HepG2 (cell line): ENCODE results near the gene ALDH4A1. TPM values are rescaled to one million over a fixed set of nuclear protein-coding genes. Genes with fewer than 3 reads are reported as not detected.

ENCODE experiments used
- ATAC-seq: fragments of 200-7000 bp; cut with Tn5 transposase; 3 replicates; pipeline ENCODE4 v1.9.1; 2020; ENCODE audit warnings: mild to moderate bottlenecking, moderate library complexity
- BruUV-seq: library from RNA; stranded (reverse); fragments of 400-500 nt; replicated peaks from 2 replicates; lab custom pipeline; 2021; lab: Mats Ljungman, UMichigan
- CTCF ChIA-PET: fragments of 300-600 bp; formaldehyde crosslinking; extraction: SDS; loops from one replicate; lab custom pipeline; 2021; ENCODE audit warnings: low total read pairs, inconsistent platforms, low intra/inter-chr PET ratio; lab: Yijun Ruan, JAX
- POLR2A ChIA-PET: fragments of 350-600 bp; sonication (Branson Sonifier 250); formaldehyde crosslinking; loops from one replicate; lab custom pipeline; 2020; ENCODE audit warnings: antibody characterized with exemption, inconsistent platforms; lab: Yijun Ruan, JAX
- DNase-seq: peaks from one replicate; pipeline ENCODE4 v3.0.0-alpha.2; 2015; ENCODE audit warnings: low spot score
- FAIRE-seq: peaks from 3 replicates; lab custom pipeline; 2011; peaks lifted over from hg19 to GRCh38; lab: Jason Lieb, UNC
- H2AFZ ChIP-seq: one replicate; pipeline ENCODE4 v1.6.1; 2011; ENCODE audit warnings: low read length, inconsistent platforms
- H3K27ac ChIP-seq: fragments of 300-600 bp; 3 replicates; pipeline ENCODE4 v1.8.0; 2011; ENCODE audit warnings: mixed run types, mild to moderate bottlenecking, mixed read lengths, low read length, inconsistent platforms; ENCODE audit not compliant: insufficient read depth; ENCODE audit errors: extremely low read length
- H3K27me3 ChIP-seq, 2 experiments: fragments of 200-600 bp in 1 of 2; 2 replicates in 1 of 2; 3 replicates in 1 of 2; pipeline versions ENCODE4 v1.6.0 to v1.8.0; 2011; ENCODE audit warnings: low read length in 2 of 2, mild to moderate bottlenecking in 2 of 2, moderate library complexity in 2 of 2, inconsistent platforms in 1 of 2; ENCODE audit not compliant: insufficient read depth in 2 of 2, control insufficient read depth in 1 of 2
- H3K36me3 ChIP-seq, 2 experiments: fragments of 200-600 bp in 1 of 2; replicated peaks in 1 of 2; 2 replicates in 1 of 2; 3 replicates in 1 of 2; pipeline versions ENCODE4 v1.5.1 to v1.8.0; 2011; ENCODE audit warnings: low read length in 2 of 2, inconsistent platforms in 1 of 2; ENCODE audit not compliant: insufficient read depth in 2 of 2, control insufficient read depth in 1 of 2
- H3K4me1 ChIP-seq: 2 replicates; pipeline ENCODE4 v1.5.1; 2012; ENCODE audit warnings: low read length, inconsistent platforms; ENCODE audit not compliant: insufficient read depth
- H3K4me2 ChIP-seq: 2 replicates; pipeline ENCODE4 v1.6.0; 2011; ENCODE audit warnings: low read depth, low read length, inconsistent platforms
- H3K4me3 ChIP-seq, 3 experiments: fragments of 200-600 bp in 1 of 3; sonication (generic), shearing (Covaris generic) in 1 of 3; replicated peaks in 1 of 3; 2 replicates each; pipeline ENCODE4 v1.5.1; 2011 to 2016; ENCODE audit warnings: low read length in 3 of 3, inconsistent platforms in 2 of 3, low read depth in 2 of 3, mild to moderate bottlenecking in 2 of 3, control low read depth in 1 of 3, mixed read lengths in 1 of 3; ENCODE audit not compliant: insufficient read depth in 1 of 3
- H3K79me2 ChIP-seq: one replicate; pipeline ENCODE4 v1.6.1; 2011; ENCODE audit warnings: low read length, inconsistent platforms; ENCODE audit not compliant: insufficient read depth
- H3K9ac ChIP-seq: 2 replicates; pipeline ENCODE4 v1.6.0; 2011; ENCODE audit warnings: mild to moderate bottlenecking, low read depth, low read length, inconsistent platforms; ENCODE audit not compliant: insufficient read depth
- H3K9me3 ChIP-seq: 2 replicates; pipeline ENCODE4 v1.5.1; 2012; ENCODE audit warnings: mild to moderate bottlenecking, low read length
- H4K20me1 ChIP-seq: 2 replicates; pipeline ENCODE4 v1.6.0; 2011; ENCODE audit warnings: inconsistent platforms, mild to moderate bottlenecking, low read length, moderate library complexity; ENCODE audit not compliant: insufficient read depth
- ATF7 ChIP-seq, 2 experiments: fragments of 450-650 bp in 1 of 2; sonication (generic) in 1 of 2; formaldehyde crosslinking in 1 of 2; IDR thresholded peaks; 2 replicates each; pipeline versions ENCODE4 v1.4.0 to v1.6.1; 2016 to 2020; ENCODE audit warnings: antibody characterized with exemption in 1 of 2, mild to moderate bottlenecking in 1 of 2, missing genetic modification reagents in 1 of 2
- CEBPB ChIP-seq: IDR thresholded peaks from 2 replicates; pipeline ENCODE4 v1.6.1; 2011; ENCODE audit warnings: low read depth, low read length, improper control_type of control experiment, borderline replicate concordance
- CEBPG ChIP-seq: IDR thresholded peaks from 2 replicates; pipeline ENCODE4 v1.6.1; 2016
- HNF4A ChIP-seq: sonication (generic); formaldehyde crosslinking; IDR thresholded peaks from 2 replicates; pipeline ENCODE4 v1.4.0; 2020; ENCODE audit warnings: missing genetic modification reagents
- MZF1 ChIP-seq: sonication (generic); formaldehyde crosslinking; IDR thresholded peaks from 2 replicates; pipeline ENCODE4 v1.8.1; 2023; ENCODE audit warnings: mild to moderate bottlenecking, missing genetic modification reagents, borderline replicate concordance
- NFE2 ChIP-seq: sonication (generic); formaldehyde crosslinking; IDR thresholded peaks from 2 replicates; pipeline ENCODE4 v1.4.0; 2020; ENCODE audit warnings: missing genetic modification reagents
- RARA ChIP-seq: IDR thresholded peaks from 2 replicates; pipeline ENCODE4 v1.6.1; 2016; ENCODE audit warnings: missing genetic modification reagents, missing compliant biosample characterization
- SOX13 ChIP-seq, 3 experiments: fragments of 450-650 bp in 1 of 3; sonication (generic) in 1 of 3; formaldehyde crosslinking in 1 of 3; IDR thresholded peaks in 2 of 3; conservative IDR thresholded peaks in 1 of 3; 2 replicates each; pipeline versions ENCODE4 v1.5.0 to v1.6.1; 2016 to 2020; ENCODE audit warnings: antibody characterized with exemption in 1 of 3, mild to moderate bottlenecking in 1 of 3, missing compliant biosample characterization in 1 of 3, missing genetic modification reagents in 1 of 3, moderate library complexity in 1 of 3
- TBX2 ChIP-seq: sonication (generic); formaldehyde crosslinking; IDR thresholded peaks from 2 replicates; pipeline ENCODE4 v1.5.0; 2020; ENCODE audit warnings: missing genetic modification reagents, mild to moderate bottlenecking, borderline replicate concordance
- THYN1 ChIP-seq: sonication (generic); formaldehyde crosslinking; IDR thresholded peaks from 2 replicates; pipeline ENCODE4 v1.8.1; 2023; ENCODE audit warnings: low read depth, mild to moderate bottlenecking, moderate library complexity, missing genetic modification reagents, borderline replicate concordance
- ZNF260 ChIP-seq: sonication (generic); formaldehyde crosslinking; IDR thresholded peaks from 2 replicates; pipeline ENCODE4 v1.4.0; 2020; ENCODE audit warnings: missing genetic modification reagents, low read depth, mild to moderate bottlenecking, borderline replicate concordance
- ZNF891 ChIP-seq: sonication (generic); formaldehyde crosslinking; IDR thresholded peaks from 2 replicates; pipeline ENCODE4 v1.5.0; 2020; ENCODE audit warnings: mild to moderate bottlenecking, missing genetic modification reagents
- WGBS: methylation state at CpG from one replicate; pipeline ENCODE4 v1.1.6; 2017; ENCODE audit warnings: low lambda C conversion rate; 5-methylcytosine and 5-hydroxymethylcytosine counted together
- in situ Hi-C: cut with HindIII; loops from 2 replicates; pipeline ENCODE4 v1.10.0; 2017; ENCODE audit warnings: low pct_unique_long_range_greater_than_20kb; ENCODE audit not compliant: extremely low pct_ligation_motif_present
- intact Hi-C: fragments of 100-400 bp; cut with micrococcal nuclease; formaldehyde crosslinking; loops from one replicate; pipeline ENCODE4 v1.10.0; 2022; ENCODE audit not compliant: unreplicated experiment
- polyA plus RNA-seq, 8 experiments: library from polyadenylated mRNA; depleted of rRNA in 3 of 8; stranded (reverse) in 7 of 8; unstranded in 1 of 8; fragments of >200 nt; fragmentation: Illumina TruSeq in 4 of 8; extraction: Trizol in 4 of 8; gene quantifications; 2 replicates each; pipeline versions ENCODE4 v1.2.1 to v1.2.3, GENCODE V29; 2011 to 2016; ENCODE audit warnings: low read depth in 4 of 8, missing spikeins in 1 of 8, mixed read lengths in 1 of 8; ENCODE audit not compliant: insufficient read depth in 1 of 8
- total RNA-seq, 5 experiments: library from RNA; depleted of rRNA; stranded (reverse); fragments of >200 nt; fragmentation: Illumina TruSeq; extraction: Trizol; gene quantifications; 2 replicates each; pipeline ENCODE4 v1.2.3, GENCODE V29; 2016; ENCODE audit warnings: low read depth in 1 of 5
- TF ChIP-seq, protein P1 (sequence below): sonication (generic); formaldehyde crosslinking; IDR thresholded peaks from 2 replicates; pipeline ENCODE4 v1.5.1; 2020; ENCODE audit warnings: missing genetic modification reagents, mild to moderate bottlenecking, borderline replicate concordance
- TF ChIP-seq, protein P2 (sequence below): sonication (generic); formaldehyde crosslinking; IDR thresholded peaks from 2 replicates; pipeline ENCODE4 v1.4.0; 2020; ENCODE audit warnings: missing genetic modification reagents
- TF ChIP-seq, protein P3 (sequence below): sonication (generic); formaldehyde crosslinking; IDR thresholded peaks from 2 replicates; pipeline ENCODE4 v1.4.0; 2020; ENCODE audit warnings: missing genetic modification reagents
- TF ChIP-seq, protein P4 (sequence below): IDR thresholded peaks from 2 replicates; pipeline ENCODE4 v1.6.1; 2018; ENCODE audit warnings: missing genetic modification reagents

The ALDH4A1 gene
- total and polyA plus RNA-seq, 2 of the 13 experiments (the other 11 are each of a cell fraction or from before 2014, with no cell fraction given), result 76.4 to 240 TPM

DNA sequence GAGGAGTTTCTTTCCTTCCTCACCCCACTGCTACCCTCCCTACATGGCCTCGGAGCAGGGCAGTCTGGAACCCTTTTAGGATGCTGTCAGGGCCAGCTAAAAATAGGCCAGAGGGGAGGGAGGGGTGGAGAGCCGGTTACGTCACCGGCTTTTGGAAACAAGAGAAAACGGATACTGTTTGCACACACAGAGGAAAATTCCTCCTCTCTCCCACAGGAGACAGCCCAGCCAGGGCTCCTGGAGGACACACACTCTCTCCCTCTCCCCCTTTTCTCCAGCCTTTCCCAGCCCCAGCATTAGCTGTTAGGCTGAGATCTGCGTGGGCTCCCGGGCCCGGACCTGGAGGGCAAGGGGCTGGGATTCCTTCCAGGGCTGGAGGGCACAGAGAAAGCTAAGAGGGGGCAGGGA lies 20.0 kb upstream of the ALDH4A1 start:
- no peaks in the 10 kb centered on the region; the same call in 1 of the 2 replicates for H4K20me1 ChIP-seq
- no TSS peak for BruUV-seq
- intact Hi-C loops, result no loop called here
- peaks cover 15% of the 10 kb centered on the region for H3K79me2 ChIP-seq
- WGBS, result 11% methylated on average over 8 of the region's 8 CpGs
- H3K27ac ChIP-seq, result peak overlapping the region; percentile 23
- 0 out of 2 replicates have a peak overlapping the region, but pooled peaks have one; percentile 9 for H3K9ac ChIP-seq
- H3K4me3 ChIP-seq, result no peak overlapping the region
- no peaks in the 10 kb centered on the region for H3K9me3 ChIP-seq
- in situ Hi-C loops, result no loop called here
- DNase-seq (peak; percentile 45), ATAC-seq (peak; percentile 67), FAIRE-seq (peak; percentile 66)
- H3K27me3 ChIP-seq, result no peaks in the 10 kb centered on the region
- peak overlapping the region; percentile 46 for H3K4me2 ChIP-seq
- peaks cover 33% of the 10 kb centered on the region for H3K4me1 ChIP-seq
- H2AFZ ChIP-seq, result no peak overlapping the region
- ChIA-PET CTCF (no interaction called here), POLR2A (no interaction called here)
- H3K36me3 ChIP-seq, result peaks cover 15 to 37% of the 10 kb centered on the region in 2 experiments; a peak in 4 of 5 replicates
- TF ChIP-seq RARA (CRISPR knock-in tag) (peak; percentile 20; the same call in 1 of the 2 replicates), CEBPG (CRISPR knock-in tag) (peak; percentile 44), HNF4A (no peak), MZF1 (no peak), THYN1 (no peak), SOX13 (IDR thresholded peaks at IDR 0.05) (no peak), SOX13 (CRISPR knock-in tag; conservative IDR thresholded peaks at IDR 0.05 in 1 of 2, IDR thresholded peaks at IDR 0.05 in 1 of 2) (peak in 1 of 2 experiments; percentile 23; a peak in 1 of 4 replicates), ZNF891 (CRISPR knock-in tag) (0 out of 2 replicates have a peak, but pooled peaks have one; percentile 23), ZNF260 (no peak), TBX2 (CRISPR knock-in tag) (0 out of 2 replicates have a peak, but pooled peaks have one; percentile 19), ATF7 (IDR thresholded peaks at IDR 0.05) (0 out of 2 replicates have a peak, but pooled peaks have one; percentile 48), ATF7 (CRISPR knock-in tag; IDR thresholded peaks at IDR 0.05) (peak; percentile 26; the same call in 1 of the 2 replicates), CEBPB (0 out of 2 replicates have a peak, but pooled peaks have one; percentile 6), NFE2 (CRISPR knock-in tag) (no peak)
- TF ChIP-seq, protein P1, sequence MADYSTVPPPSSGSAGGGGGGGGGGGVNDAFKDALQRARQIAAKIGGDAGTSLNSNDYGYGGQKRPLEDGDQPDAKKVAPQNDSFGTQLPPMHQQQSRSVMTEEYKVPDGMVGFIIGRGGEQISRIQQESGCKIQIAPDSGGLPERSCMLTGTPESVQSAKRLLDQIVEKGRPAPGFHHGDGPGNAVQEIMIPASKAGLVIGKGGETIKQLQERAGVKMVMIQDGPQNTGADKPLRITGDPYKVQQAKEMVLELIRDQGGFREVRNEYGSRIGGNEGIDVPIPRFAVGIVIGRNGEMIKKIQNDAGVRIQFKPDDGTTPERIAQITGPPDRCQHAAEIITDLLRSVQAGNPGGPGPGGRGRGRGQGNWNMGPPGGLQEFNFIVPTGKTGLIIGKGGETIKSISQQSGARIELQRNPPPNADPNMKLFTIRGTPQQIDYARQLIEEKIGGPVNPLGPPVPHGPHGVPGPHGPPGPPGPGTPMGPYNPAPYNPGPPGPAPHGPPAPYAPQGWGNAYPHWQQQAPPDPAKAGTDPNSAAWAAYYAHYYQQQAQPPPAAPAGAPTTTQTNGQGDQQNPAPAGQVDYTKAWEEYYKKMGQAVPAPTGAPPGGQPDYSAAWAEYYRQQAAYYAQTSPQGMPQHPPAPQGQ (CRISPR knock-in tag), result no peak
- TF ChIP-seq, protein P2, sequence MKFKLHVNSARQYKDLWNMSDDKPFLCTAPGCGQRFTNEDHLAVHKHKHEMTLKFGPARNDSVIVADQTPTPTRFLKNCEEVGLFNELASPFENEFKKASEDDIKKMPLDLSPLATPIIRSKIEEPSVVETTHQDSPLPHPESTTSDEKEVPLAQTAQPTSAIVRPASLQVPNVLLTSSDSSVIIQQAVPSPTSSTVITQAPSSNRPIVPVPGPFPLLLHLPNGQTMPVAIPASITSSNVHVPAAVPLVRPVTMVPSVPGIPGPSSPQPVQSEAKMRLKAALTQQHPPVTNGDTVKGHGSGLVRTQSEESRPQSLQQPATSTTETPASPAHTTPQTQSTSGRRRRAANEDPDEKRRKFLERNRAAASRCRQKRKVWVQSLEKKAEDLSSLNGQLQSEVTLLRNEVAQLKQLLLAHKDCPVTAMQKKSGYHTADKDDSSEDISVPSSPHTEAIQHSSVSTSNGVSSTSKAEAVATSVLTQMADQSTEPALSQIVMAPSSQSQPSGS, result 0 out of 2 replicates have a peak, but pooled peaks have one; percentile 34
- TF ChIP-seq, protein P3, sequence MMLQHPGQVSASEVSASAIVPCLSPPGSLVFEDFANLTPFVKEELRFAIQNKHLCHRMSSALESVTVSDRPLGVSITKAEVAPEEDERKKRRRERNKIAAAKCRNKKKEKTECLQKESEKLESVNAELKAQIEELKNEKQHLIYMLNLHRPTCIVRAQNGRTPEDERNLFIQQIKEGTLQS (CRISPR knock-in tag), result 0 out of 2 replicates have a peak, but pooled peaks have one; percentile 26
- TF ChIP-seq, protein P4, sequence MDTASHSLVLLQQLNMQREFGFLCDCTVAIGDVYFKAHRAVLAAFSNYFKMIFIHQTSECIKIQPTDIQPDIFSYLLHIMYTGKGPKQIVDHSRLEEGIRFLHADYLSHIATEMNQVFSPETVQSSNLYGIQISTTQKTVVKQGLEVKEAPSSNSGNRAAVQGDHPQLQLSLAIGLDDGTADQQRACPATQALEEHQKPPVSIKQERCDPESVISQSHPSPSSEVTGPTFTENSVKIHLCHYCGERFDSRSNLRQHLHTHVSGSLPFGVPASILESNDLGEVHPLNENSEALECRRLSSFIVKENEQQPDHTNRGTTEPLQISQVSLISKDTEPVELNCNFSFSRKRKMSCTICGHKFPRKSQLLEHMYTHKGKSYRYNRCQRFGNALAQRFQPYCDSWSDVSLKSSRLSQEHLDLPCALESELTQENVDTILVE, result no peak
